Keratinocyte (primary cell): ENCODE results near the gene UBAC2.

Experiments used
- EZH2 ChIP-seq: IDR thresholded peaks from one replicate; pipeline ENCODE4 v1.6.1; 2012; ENCODE audit warnings: inconsistent platforms, mild to moderate bottlenecking, low read length, moderate library complexity
- TF ChIP-seq, protein P1 (sequence below), 3 experiments: IDR thresholded peaks in 1 of 3; conservative IDR thresholded peaks in 1 of 3; optimal IDR thresholded peaks in 1 of 3; 2 replicates in 2 of 3; 3 replicates in 1 of 3; pipeline versions ENCODE3 to v1.5.1; 2011; ENCODE audit warnings: low read length in 3 of 3, mild to moderate bottlenecking in 3 of 3, moderate library complexity in 2 of 3, control low read depth in 1 of 3, inconsistent platforms in 1 of 3; ENCODE audit not compliant: insufficient read depth in 2 of 3; ENCODE audit errors: extremely low read depth in 1 of 3

DNA sequence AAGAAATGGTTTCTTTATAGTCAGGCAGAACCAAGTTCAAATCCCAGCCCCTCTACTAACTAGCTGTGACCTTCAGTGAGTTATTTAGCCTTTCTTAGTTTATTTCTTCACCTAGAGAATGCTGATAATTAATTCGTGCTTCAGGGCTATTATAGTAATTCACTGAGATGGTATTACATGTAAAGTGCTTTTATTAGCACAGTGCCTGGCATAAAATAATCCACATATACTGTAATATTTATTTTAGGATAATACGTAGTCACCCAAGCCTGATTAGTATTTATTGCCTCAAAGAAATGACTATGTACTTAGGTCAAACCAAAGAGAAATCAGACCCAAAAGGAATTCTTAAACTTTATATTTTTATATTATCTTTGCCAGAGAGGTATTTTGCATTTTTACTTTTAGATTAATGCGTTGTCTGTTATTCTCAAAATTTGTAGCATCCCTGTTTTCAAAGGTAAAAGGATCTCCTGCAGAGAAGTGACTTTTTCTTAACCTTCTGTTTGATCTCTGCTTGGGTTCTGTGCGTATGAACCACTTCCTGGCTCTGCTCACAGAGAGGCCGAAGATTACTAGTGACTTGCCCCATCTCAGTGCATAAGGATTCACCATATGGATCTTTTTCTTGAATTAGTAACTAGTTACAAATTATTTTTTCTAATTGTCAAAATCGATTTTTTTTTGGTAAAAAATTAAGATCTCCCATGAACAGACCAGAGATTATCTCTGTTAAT is 19.7 kb downstream of the UBAC2 start:
- TF ChIP-seq, protein P1, sequence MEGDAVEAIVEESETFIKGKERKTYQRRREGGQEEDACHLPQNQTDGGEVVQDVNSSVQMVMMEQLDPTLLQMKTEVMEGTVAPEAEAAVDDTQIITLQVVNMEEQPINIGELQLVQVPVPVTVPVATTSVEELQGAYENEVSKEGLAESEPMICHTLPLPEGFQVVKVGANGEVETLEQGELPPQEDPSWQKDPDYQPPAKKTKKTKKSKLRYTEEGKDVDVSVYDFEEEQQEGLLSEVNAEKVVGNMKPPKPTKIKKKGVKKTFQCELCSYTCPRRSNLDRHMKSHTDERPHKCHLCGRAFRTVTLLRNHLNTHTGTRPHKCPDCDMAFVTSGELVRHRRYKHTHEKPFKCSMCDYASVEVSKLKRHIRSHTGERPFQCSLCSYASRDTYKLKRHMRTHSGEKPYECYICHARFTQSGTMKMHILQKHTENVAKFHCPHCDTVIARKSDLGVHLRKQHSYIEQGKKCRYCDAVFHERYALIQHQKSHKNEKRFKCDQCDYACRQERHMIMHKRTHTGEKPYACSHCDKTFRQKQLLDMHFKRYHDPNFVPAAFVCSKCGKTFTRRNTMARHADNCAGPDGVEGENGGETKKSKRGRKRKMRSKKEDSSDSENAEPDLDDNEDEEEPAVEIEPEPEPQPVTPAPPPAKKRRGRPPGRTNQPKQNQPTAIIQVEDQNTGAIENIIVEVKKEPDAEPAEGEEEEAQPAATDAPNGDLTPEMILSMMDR (optimal IDR thresholded peaks at IDR 0.05 in 1 of 3, IDR thresholded peaks at IDR 0.05 in 1 of 3, conservative IDR thresholded peaks at IDR 0.05 in 1 of 3; ENCODE audit: extremely low read depth in 1 of 3, insufficient read depth in 2 of 3, low read length in 3 of 3), result no peak
- TF ChIP-seq EZH2, result no peak
